ENCODE results near the gene MTHFS. TPM values are rescaled to one million over a fixed set of nuclear protein-coding genes. Genes with fewer than 3 reads are reported as not detected.
"Not testable (repeated sequence)": the region's sequence is repeated elsewhere in the genome, so short reads cannot be mapped to it uniquely, and the experiment has no call there.

The MTHFS gene
- total RNA-seq: 10 to 100 TPM; 36.1 to 48.5 TPM

GRCh38 chr15:79896634-79897379, at the start of gene MTHFS:
Gene MTHFS (minus strand): TSS chr15:79897014. CDS start chr15:79896988, 26 bp downstream.
- Mint-ChIP-seq H3K9me3 (ENCODE audit: low read depth) (no peaks in the 10 kb centered on the region), H3K4me1 (peaks cover 46% of the 10 kb centered on the region), H3K36me3 (ENCODE audit: low read depth) (peaks cover 26% of the 10 kb centered on the region), H3K4me3 (peak within 1 kb of the TSS; percentile 97), H3K27me3 (no peaks in the 10 kb centered on the region), H3K27ac (peak within 1 kb of the TSS; percentile 100)
- DNase-seq (peak; percentile 87), ATAC-seq (peak; percentile 81)
- intact Hi-C loops (cut with DNase I, micrococcal nuclease): loop anchor here (1.0 to 10.0 kb wide), 9 partner anchors 26 to 258 kb away; partner anchors contain the start of genes FAH (in 2 of the 2), BCL2A1 (in 1 of the 2) and ZFAND6 (in 1 of the 2)
- ChIA-PET CTCF (interaction anchor here (0.7 to 3.1 kb wide), 8 partner anchors 10 to 263 kb away, joined by 3 to 15 read pairs (median 4); no protein-coding TSS in a partner anchor), POLR2A (interaction anchor here (0.7 to 4.4 kb wide), 7 partner anchors 11 to 82 kb away, joined by 4 to 36 read pairs (median 5); partner anchors contain the start of gene BCL2A1)

- DNase-seq: no peak
- intact Hi-C loops (cut with DNase I, micrococcal nuclease): no loop called here
- peaks cover 1% of the 10 kb centered on the region for H3K36me3 Mint-ChIP-seq (ENCODE audit: low read depth)
- no peak overlapping the region for H3K27ac Mint-ChIP-seq
- no peak for ATAC-seq
- no peak overlapping the region for H3K4me3 Mint-ChIP-seq
- POLR2A ChIA-PET: no interaction called here
- H3K27me3 Mint-ChIP-seq: no peaks in the 10 kb centered on the region
- H3K9me3 Mint-ChIP-seq (ENCODE audit: low read depth): no peaks in the 10 kb centered on the region
- H3K4me1 Mint-ChIP-seq: peaks cover 18% of the 10 kb centered on the region
- CTCF ChIA-PET: interaction anchor here (0.5 kb wide), 1 partner anchor 561 kb away, joined by 3 read pairs; no protein-coding TSS in a partner anchor
Measured at GRCh38 chr15:79944622-79945021, 47.8 kb upstream of the MTHFS start.

GRCh38 chr15:79943820-79944219, 47.0 kb upstream of the MTHFS start:
- intact Hi-C loops (cut with DNase I, micrococcal nuclease): loop anchor here (2.0 kb wide), 2 partner anchors 23 to 27 kb away; partner anchors contain the start of gene BCL2A1 (in 1 of the 2)
- Mint-ChIP-seq H3K9me3 (ENCODE audit: low read depth) (no peaks in the 10 kb centered on the region), H3K36me3 (ENCODE audit: low read depth) (peaks cover under 1% of the 10 kb centered on the region), H3K27me3 (peaks cover 2% of the 10 kb centered on the region), H3K4me3 (no peak overlapping the region), H3K27ac (no peak overlapping the region), H3K4me1 (peaks cover 17% of the 10 kb centered on the region)
- ATAC-seq (peak; percentile 75), DNase-seq (no peak)
- ChIA-PET CTCF (no interaction called here), POLR2A (no interaction called here)

GRCh38 chr15:79942741-79943481, 46.1 kb upstream of the MTHFS start:
- Mint-ChIP-seq H3K4me1 (peaks cover 11% of the 10 kb centered on the region), H3K27me3 (peaks cover 2% of the 10 kb centered on the region), H3K9me3 (ENCODE audit: low read depth) (no peaks in the 10 kb centered on the region), H3K27ac (peak overlapping the region; percentile 22), H3K4me3 (no peak overlapping the region), H3K36me3 (ENCODE audit: low read depth) (no peaks in the 10 kb centered on the region)
- intact Hi-C loops (cut with DNase I, micrococcal nuclease): loop anchor here (2.0 kb wide), 2 partner anchors 24 to 28 kb away; partner anchors contain the start of gene BCL2A1 (in 1 of the 2)
- ATAC-seq (peak; percentile 47), DNase-seq (no peak)
- POLR2A ChIA-PET: no interaction called here
- CTCF ChIA-PET: no interaction called here

GRCh38 chr15:79939399-79939798, 42.6 kb upstream of the MTHFS start:
- DNase-seq (no peak), ATAC-seq (no peak)
- H3K4me1 Mint-ChIP-seq: peaks cover 11% of the 10 kb centered on the region

GRCh38 chr15:79938143-79938542, 41.3 kb upstream of the MTHFS start:
- no peak overlapping the region for H3K27ac Mint-ChIP-seq
- no peaks in the 10 kb centered on the region for H3K9me3 Mint-ChIP-seq (ENCODE audit: low read depth)
- no peak for DNase-seq
- H3K27me3 Mint-ChIP-seq: peaks cover 4% of the 10 kb centered on the region
- CTCF ChIA-PET: no interaction called here
- POLR2A ChIA-PET: no interaction called here
- peaks cover 8% of the 10 kb centered on the region for H3K4me1 Mint-ChIP-seq
- no peak for ATAC-seq
- H3K36me3 Mint-ChIP-seq (ENCODE audit: low read depth): no peaks in the 10 kb centered on the region
- H3K4me3 Mint-ChIP-seq: no peak overlapping the region
- intact Hi-C loops (cut with DNase I, micrococcal nuclease): no loop called here

More at GRCh38 chr15:79939399-79939798, 42.6 kb upstream of the MTHFS start:
- intact Hi-C loops (cut with DNase I, micrococcal nuclease): no loop called here
- Mint-ChIP-seq H3K27me3 (peaks cover 4% of the 10 kb centered on the region), H3K9me3 (ENCODE audit: low read depth) (no peaks in the 10 kb centered on the region), H3K27ac (no peak overlapping the region), H3K36me3 (ENCODE audit: low read depth) (no peaks in the 10 kb centered on the region), H3K4me3 (no peak overlapping the region)
- ChIA-PET CTCF (no interaction called here), POLR2A (no interaction called here)

GRCh38 chr15:79935556-79936201, 38.9 kb upstream of the MTHFS start:
- H3K27me3 Mint-ChIP-seq; H3K9me3 Mint-ChIP-seq (ENCODE audit: low read depth); DNase-seq; H3K36me3 Mint-ChIP-seq (ENCODE audit: low read depth); H3K4me3 Mint-ChIP-seq; intact Hi-C loops (cut with DNase I, micrococcal nuclease); H3K27ac Mint-ChIP-seq; POLR2A ChIA-PET; H3K4me1 Mint-ChIP-seq; ATAC-seq; CTCF ChIA-PET: not testable (repeated sequence)

- H3K9me3 Mint-ChIP-seq (ENCODE audit: low read depth): no peaks in the 10 kb centered on the region
- ChIA-PET POLR2A (no interaction called here), CTCF (no interaction called here)
- no peaks in the 10 kb centered on the region for H3K36me3 Mint-ChIP-seq (ENCODE audit: low read depth)
- H3K4me1 Mint-ChIP-seq: peaks cover 3% of the 10 kb centered on the region
- no peak overlapping the region for H3K27ac Mint-ChIP-seq
- no peak overlapping the region for H3K4me3 Mint-ChIP-seq
- intact Hi-C loops (cut with DNase I, micrococcal nuclease): no loop called here
- ATAC-seq (no peak), DNase-seq (no peak)
- H3K27me3 Mint-ChIP-seq: peaks cover 2% of the 10 kb centered on the region
Measured at GRCh38 chr15:79933231-79933630, 36.4 kb upstream of the MTHFS start.

GRCh38 chr15:79932447-79932846, 35.6 kb upstream of the MTHFS start:
- POLR2A ChIA-PET: no interaction called here
- intact Hi-C loops (cut with DNase I, micrococcal nuclease): no loop called here
- Mint-ChIP-seq H3K4me3 (no peak overlapping the region), H3K4me1 (peaks cover 3% of the 10 kb centered on the region), H3K9me3 (ENCODE audit: low read depth) (no peaks in the 10 kb centered on the region), H3K27me3 (peaks cover 2% of the 10 kb centered on the region), H3K27ac (no peak overlapping the region), H3K36me3 (ENCODE audit: low read depth) (no peaks in the 10 kb centered on the region)
- DNase-seq: no peak
- CTCF ChIA-PET: no interaction called here
- no peak for ATAC-seq

GRCh38 chr15:79930516-79930915, 33.7 kb upstream of the MTHFS start:
- DNase-seq (no peak), ATAC-seq (no peak)
- Mint-ChIP-seq H3K27me3 (no peaks in the 10 kb centered on the region), H3K4me3 (no peak overlapping the region), H3K36me3 (ENCODE audit: low read depth) (no peaks in the 10 kb centered on the region), H3K9me3 (ENCODE audit: low read depth) (peaks cover 3% of the 10 kb centered on the region), H3K4me1 (peaks cover 3% of the 10 kb centered on the region), H3K27ac (no peak overlapping the region)
- CTCF ChIA-PET: interaction anchor here (0.7 kb wide), 1 partner anchor 36 kb away, joined by 3 read pairs; no protein-coding TSS in a partner anchor
- intact Hi-C loops (cut with DNase I, micrococcal nuclease): no loop called here
- POLR2A ChIA-PET: no interaction called here

GRCh38 chr15:79929412-79929811, 32.6 kb upstream of the MTHFS start:
- ATAC-seq (no peak), DNase-seq (no peak)
- Mint-ChIP-seq H3K9me3 (ENCODE audit: low read depth) (peaks cover 3% of the 10 kb centered on the region), H3K4me1 (peaks cover 7% of the 10 kb centered on the region), H3K36me3 (ENCODE audit: low read depth) (peaks cover 2% of the 10 kb centered on the region), H3K27ac (no peak overlapping the region), H3K27me3 (no peaks in the 10 kb centered on the region), H3K4me3 (no peak overlapping the region)
- POLR2A ChIA-PET: no interaction called here
- intact Hi-C loops (cut with DNase I, micrococcal nuclease): no loop called here
- CTCF ChIA-PET: no interaction called here
